Suppressor macrophage (primary cell): ENCODE results near the gene EML6.
"Not testable (repeated sequence)": the region's sequence is repeated elsewhere in the genome, so short reads cannot be mapped to it uniquely, and the experiment has no call there.

Experiments
- DNase-seq, 4 experiments: peaks; one replicate each; pipeline ENCODE4 v3.0.0-alpha.2; 2020 to 2022
- total RNA-seq, 17 experiments: gene quantifications; one replicate each; lab custom pipeline; 2026; ENCODE audit warnings: mixed read lengths in 6 of 17, inconsistent platforms in 3 of 17; lab: John Stamatoyannopoulos, UW

The EML6 gene
- total RNA-seq: 0.04 to 9.9 (median 0.44) reads per million in 17 experiments

GRCh38 chr2:54723131-54723995 lies at the start of gene EML6:
EML6 (plus strand) TSS chr2:54723662; CDS start chr2:54725062, 1,400 bp downstream.
- DNase-seq: peak; percentile 98 to 99 (median 99)

DNA sequence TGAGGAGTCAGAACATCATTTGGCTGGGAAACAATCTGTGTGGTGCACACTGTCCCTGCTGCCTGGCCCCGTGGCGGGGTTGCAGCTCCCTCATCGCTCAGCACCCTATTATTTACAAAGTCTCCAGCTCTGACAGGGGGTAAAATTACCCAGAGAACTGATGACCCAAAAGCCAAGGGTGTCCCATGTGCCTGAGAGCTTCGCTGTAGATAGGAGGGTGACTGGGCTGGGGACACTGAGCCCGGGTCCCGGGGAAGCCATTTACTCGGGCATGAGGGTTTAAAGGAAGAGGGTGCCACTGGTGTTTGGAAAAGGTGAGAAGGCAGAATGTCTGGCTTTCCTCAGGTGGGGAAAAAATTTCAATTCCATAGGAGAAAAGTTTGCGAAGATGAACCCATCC lies 48.2 kb upstream of the EML6 start:
- no peak for DNase-seq

DNA sequence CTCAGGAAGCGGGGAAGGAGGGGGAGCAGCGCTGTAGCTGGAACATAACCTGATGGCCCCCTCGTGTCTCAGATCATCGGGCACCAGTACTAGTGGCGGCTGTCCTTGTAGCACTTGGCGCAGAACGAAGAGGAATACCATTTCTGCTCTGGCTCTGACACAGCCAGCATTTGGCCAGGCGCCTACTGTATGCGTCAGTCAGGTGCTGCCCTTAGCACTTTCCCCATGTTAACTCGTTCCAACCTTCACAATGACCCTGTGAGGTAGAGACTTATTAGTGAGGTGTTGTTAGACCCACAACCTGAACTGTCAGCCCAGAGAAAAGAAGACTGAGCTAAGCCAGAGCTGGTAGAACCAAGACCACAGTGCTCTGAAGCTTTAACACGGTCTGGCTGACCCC lies 47.7 kb upstream of the EML6 start:
- DNase-seq: no peak

DNA sequence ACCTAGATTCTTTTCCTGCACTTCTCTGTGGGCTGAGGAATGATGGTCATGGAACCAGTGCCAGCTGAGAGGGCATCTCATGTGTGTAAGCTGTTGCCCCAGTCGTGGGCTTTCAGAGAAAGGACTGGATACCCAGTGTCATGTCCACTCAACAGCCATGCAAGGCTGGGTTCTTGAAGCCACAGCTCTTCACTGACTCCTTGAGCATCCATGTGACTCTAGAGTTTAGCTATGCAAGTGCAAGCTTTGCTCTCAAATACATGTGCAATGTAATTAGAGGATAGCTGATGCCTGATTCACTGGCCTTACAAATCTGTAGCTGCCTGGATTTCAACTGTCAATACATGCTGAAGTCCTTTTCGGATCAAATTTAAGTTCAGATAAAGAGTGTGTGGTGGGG lies 46.8 kb upstream of the EML6 start:
- DNase-seq: no peak

GRCh38 chr2:54677476-54678265 lies 45.8 kb upstream of the EML6 start:
- DNase-seq: no peak

- DNase-seq: no peak
These were observed 44.7 kb upstream of the EML6 start for GRCh38 chr2:54678719-54679118.

- DNase-seq: no peak
These were observed 42.9 kb upstream of the EML6 start for GRCh38 chr2:54680397-54681041.

DNA sequence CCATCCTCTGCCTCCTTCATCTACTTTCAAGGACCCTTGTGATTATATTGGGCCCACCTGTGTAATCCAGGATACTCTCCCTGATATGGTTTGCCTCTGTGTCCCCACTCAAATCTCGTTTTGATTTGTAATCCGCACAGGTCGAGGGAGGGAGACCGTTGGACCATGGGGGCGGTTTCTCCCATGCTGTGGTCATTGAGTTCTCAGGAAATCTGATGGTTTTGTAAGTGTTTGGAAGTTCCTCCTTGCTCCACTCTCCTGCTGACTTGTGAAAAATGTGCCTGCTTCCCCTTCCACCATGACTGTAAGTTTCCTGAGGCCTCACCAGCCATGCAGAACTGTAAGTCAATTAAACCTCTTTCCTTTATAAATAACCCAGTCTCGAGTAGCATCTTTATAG lies 42.0 kb upstream of the EML6 start:
- DNase-seq: peak; percentile 17 to 50 (median 46)

GRCh38 chr2:54683596-54683995 lies 39.9 kb upstream of the EML6 start:
- DNase-seq: no peak

- no peak for DNase-seq
These were observed 38.1 kb upstream of the EML6 start for GRCh38 chr2:54685263-54685775.

DNA sequence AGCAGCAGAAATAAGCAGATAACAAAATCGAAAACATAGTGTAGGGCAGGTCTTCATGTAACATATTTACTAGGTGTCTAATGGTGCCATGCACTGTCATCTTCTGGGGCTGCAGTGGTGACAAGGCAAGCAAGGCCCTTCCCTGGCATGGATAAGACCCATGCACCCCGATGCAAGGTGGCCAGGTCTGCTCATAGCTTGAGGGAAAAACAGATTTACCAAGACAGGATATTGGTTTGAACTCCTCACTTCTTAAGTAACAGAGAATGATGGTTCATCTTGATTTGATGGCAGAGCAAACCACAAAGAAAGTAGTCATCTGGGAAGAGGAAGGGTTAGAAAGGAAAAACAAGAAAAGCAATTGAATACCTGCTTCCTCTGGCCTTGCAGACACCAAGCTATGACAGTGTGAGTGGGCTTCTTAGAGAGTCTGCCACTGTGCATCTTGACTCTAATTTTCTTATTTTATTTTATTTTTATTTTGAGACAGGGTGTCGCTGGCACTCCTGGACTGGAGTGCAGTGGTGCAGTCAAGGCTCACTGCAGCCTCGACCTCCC lies 35.8 kb upstream of the EML6 start:
- no peak for DNase-seq

- DNase-seq: no peak
These were observed 31.9 kb upstream of the EML6 start for GRCh38 chr2:54691445-54692135.

- DNase-seq: no peak
These were observed 30.9 kb upstream of the EML6 start for GRCh38 chr2:54692556-54692955.

- peak in 1 of 4 experiments; percentile 6 for DNase-seq
These were observed 28.1 kb upstream of the EML6 start for GRCh38 chr2:54695378-54695777.

DNA sequence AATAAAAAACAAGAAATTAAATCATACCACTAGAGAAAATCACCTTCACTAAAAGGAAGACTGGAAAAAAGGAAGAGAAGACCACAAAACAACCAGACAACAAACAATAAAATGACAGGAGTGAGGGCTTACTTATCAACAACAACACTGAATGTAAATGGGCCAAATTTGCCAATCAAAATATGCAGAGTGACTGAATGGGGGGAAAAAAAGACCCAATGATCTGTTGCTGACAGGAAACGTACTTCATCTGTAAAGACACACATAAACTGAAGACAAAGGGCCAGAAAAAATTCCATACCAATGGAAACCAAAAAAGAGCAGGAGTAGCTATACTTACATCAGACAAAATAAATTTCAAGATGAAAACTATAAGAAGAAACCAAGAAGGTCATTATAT lies 25.5 kb upstream of the EML6 start:
- no peak for DNase-seq

GRCh38 chr2:54698926-54699325 lies 24.5 kb upstream of the EML6 start:
- DNase-seq: not testable (repeated sequence)

GRCh38 chr2:54699665-54700064 lies 23.8 kb upstream of the EML6 start:
- no peak for DNase-seq

GRCh38 chr2:54701029-54701428 lies 22.4 kb upstream of the EML6 start:
- no peak for DNase-seq

GRCh38 chr2:54704238-54704637 lies 19.2 kb upstream of the EML6 start:
- no peak for DNase-seq

- peak; percentile 44 to 85 (median 66) for DNase-seq
These were observed 18.5 kb upstream of the EML6 start for GRCh38 chr2:54704688-54705605.

- DNase-seq: no peak
These were observed 16.8 kb upstream of the EML6 start for GRCh38 chr2:54706622-54707021.
